Measurements from ENCODE around the gene SEPHS2.

SEPHS2 gene

DNA sequence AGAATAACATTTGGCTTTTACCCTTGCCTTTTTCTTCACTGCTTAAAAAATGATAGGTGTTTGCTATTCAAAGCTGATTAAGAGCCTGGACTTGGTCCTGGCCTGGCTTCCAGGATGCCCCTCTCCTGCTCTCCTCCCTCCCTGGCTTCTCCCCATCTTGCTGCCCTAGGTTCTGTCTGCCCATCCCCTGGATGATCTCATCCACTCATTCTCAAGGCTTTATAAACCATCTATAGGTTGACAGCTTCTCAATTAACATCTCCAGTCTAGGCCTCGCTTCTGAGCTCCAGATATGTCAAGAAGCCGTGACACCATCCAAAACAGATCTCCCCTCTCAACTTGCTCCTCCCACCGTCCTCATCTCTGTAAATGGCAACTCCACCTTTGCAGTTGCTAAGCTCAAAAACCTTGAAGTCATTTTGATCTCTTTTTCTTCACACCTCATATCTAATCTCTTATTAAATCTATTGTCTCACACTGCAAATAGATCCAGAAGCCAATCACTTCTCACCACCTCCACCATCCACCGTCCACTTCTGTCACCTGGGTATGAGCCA is 29.5 kb downstream of the SEPHS2 start:
- no peak for DNase-seq (ENCODE audit: low spot score)
- H3K4me3 ChIP-seq: no peak overlapping the region
- no peak overlapping the region for H3K27ac ChIP-seq
- TF ChIP-seq, protein P1, sequence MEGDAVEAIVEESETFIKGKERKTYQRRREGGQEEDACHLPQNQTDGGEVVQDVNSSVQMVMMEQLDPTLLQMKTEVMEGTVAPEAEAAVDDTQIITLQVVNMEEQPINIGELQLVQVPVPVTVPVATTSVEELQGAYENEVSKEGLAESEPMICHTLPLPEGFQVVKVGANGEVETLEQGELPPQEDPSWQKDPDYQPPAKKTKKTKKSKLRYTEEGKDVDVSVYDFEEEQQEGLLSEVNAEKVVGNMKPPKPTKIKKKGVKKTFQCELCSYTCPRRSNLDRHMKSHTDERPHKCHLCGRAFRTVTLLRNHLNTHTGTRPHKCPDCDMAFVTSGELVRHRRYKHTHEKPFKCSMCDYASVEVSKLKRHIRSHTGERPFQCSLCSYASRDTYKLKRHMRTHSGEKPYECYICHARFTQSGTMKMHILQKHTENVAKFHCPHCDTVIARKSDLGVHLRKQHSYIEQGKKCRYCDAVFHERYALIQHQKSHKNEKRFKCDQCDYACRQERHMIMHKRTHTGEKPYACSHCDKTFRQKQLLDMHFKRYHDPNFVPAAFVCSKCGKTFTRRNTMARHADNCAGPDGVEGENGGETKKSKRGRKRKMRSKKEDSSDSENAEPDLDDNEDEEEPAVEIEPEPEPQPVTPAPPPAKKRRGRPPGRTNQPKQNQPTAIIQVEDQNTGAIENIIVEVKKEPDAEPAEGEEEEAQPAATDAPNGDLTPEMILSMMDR (IDR thresholded peaks at IDR 0.05): no peak

DNA sequence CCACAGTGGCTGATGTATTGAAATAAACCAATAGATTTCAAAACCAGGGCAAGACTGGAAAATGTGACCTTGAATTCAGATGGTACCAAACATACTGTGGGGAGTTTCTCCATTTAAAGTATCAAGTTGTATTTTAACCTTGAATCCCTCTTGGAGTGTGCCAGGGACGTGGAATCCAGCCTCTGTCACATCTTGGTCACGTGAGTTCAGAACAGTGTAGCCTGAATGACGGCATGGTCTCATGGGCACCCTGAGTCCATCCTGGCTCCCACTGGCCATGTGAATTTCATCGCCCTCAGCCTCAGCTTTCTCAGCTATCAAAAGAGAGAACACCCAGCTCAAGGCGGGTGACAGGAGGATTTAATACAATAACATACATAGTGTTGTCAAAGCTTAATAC is 31.5 kb downstream of the SEPHS2 start:
- DNase-seq (ENCODE audit: low spot score): no peak
- H3K4me3 ChIP-seq: no peak overlapping the region
- TF ChIP-seq, protein P1 (IDR thresholded peaks at IDR 0.05): no peak
- no peak overlapping the region for H3K27ac ChIP-seq

DNA sequence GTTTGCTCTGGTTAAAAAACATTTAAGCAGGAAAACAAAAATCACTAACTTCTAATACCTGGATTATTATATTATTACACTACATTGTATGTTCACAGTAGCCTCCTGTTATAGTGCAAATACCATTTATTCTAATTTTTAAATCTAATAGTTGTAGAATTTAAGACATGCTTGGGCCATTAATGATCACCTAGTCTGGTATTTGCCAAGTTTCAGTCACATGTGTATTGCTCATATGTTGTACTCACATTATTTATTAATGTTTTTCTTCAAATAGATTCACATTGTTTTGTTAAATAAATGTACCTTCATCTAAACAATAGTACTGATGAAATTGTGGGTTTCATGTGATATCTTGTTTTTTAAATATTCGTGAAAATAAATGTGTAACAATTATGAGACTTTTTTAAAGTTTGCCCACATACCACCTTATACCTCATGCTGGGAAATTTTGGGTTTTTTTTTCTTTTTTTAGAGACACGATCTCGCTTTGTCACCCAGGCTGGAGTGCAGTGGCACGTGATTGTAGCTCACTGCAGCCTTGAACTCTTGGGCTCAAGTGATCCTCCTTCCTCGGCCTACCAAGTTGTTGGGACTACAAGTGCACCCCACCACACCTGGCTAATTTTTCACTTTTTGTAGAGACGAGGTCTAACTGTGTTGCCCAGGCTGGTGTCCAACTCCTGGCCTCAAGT is 32.4 kb downstream of the SEPHS2 start:
- Histone ChIP-seq H3K4me3 (no peak overlapping the region), H3K27ac (no peak overlapping the region)
- TF ChIP-seq, protein P1 (IDR thresholded peaks at IDR 0.05): no peak
- no peak for DNase-seq (ENCODE audit: low spot score)

DNA sequence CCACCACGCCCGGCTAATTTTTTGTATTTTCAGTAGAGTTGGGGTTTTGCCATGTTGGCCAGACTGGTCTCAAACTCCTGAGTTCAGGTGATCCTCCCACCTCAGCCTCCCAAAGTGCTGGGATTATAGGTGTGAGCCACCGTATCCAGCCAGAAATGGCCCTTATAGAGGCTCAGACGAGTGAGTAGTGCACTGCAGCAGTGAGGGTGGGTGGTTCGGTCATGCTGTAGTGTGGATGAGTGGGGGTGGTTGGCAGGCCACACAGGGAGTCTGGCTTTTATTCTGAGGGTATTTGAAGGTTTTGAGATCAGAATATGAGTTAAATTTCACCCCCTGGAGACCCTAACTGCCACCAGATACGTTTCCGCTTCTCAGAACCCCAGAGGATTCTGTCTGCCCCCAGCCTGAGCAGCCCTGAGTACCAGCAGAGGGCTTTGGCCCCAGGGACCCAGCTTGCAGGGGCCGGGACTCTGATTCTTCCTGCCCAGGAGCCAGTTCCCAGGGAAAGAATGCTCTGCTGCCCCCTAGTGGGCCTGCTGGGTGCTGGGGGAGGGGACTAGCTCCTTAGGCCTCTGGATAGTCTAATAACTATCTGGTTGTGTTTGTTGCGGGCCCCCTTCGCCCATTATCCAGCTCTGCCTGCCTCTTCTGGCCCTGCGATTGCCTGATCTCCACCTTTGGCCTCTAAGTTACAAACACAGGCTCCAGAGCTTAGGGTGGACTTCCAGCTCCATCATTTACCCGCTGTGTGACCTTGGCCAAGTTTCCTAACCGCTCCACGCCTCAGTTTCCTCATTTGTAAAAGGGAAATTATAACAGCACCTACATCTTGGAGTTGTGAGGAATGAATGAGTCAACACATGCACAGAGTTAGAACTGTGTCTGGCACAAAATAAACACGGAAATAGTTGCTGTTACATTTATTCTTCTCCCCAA is 36.3 kb downstream of the SEPHS2 start:
- TF ChIP-seq, protein P1 (IDR thresholded peaks at IDR 0.05): peak; percentile 95
- Histone ChIP-seq H3K4me3 (peak overlapping the region; percentile 12), H3K27ac (peak overlapping the region; percentile 19 to 27)
- DNase-seq (ENCODE audit: low spot score): peak; percentile 91

DNA sequence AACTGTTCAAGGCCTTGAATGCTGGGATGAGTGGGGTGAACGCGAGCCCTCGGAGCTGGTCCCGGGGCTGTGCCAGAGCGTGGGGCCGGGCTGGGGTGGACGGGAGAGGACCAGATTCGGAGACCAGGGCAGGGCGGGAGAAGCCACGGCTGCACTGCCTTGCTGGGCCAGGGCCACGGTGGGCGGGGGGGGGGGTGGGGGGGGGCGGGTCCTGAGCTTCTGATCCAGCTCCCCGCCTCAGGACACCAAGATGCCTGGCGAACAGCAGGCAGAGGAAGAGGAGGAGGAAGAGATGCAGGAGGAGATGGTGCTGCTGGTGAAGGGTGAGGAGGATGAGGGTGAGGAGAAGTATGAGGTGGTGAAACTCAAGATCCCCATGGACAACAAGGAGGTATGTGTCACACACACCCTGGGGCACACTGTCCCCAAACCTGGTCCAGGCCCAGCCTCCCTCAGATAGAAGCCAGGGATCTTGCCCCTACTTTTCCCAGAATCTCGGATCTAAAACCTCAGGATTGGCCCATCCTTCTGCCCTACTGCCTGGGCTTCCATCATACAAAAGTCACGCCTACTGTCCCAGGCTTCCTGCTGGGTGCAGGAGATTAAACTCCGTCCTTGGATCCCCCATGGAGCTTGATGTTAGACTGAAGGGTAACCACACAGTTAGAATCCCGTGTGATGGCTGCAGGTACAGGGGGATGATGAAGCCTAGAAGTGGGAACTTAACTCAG is 37.7 kb downstream of the SEPHS2 start:
- H3K27ac ChIP-seq: peak overlapping the region; percentile 82 to 99
- TF ChIP-seq, protein P1 (IDR thresholded peaks at IDR 0.05): no peak
- DNase-seq (ENCODE audit: low spot score): no peak
- H3K4me3 ChIP-seq: peak overlapping the region; percentile 98

DNA sequence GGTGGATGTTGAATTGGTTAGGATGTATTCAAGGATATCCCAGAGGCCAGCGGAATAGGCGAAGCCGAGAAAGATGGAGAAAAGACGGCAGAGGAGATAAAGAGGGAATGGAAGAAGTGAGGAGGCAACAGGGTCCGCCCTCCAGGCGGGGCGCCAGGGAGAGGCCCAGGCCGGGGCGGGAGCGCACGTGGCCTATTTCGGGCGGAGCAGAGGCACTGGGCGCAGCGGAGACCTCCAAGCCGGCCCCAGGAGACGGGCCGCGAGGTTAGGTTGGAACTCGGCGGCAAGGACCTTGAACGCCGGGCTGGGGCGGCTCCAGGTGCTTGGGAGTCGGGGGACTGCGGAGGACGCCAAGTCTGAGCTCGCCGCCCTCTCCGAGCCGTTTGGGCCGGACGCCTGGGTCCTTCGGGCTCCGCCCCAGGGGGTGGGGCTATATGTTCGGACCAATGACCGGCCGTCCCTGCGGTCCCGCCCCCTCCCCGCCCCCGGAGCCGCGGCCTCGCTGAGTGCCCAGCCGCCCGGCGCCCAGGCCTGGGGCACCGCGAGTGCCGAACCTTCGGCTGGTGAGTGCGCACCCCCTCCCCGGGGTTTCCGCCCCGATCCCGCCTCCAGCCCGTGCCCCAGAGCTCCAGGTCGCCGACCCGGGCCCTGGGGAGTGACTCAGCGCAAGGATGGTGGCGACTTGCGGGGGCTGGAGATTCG is 38.4 kb downstream of the SEPHS2 start, which contains the start of gene ZNF771:
TSS of gene ZNF771 (plus strand) at position 505 of the 702 bp plus-strand sequence. CDS start 448 bp downstream, outside the sequence.
- Histone ChIP-seq H3K27ac (peak within 1 kb of the TSS; percentile 82 to 99), H3K4me3 (peak within 1 kb of the TSS; percentile 98)
- peak; percentile 93 for DNase-seq (ENCODE audit: low spot score)
- TF ChIP-seq, protein P1 (IDR thresholded peaks at IDR 0.05): no peak

All from coronary artery (tissue), 2 donors.